NCI-H2107 (cell line): ENCODE results near the gene SLC1A6.
"Not testable (repeated sequence)": the region's sequence is repeated elsewhere in the genome, so short reads cannot be mapped to it uniquely, and the experiment has no call there.

Experiments
- DNase-seq: peaks from one replicate; lab custom pipeline; 2025; lab: John Stamatoyannopoulos, UW

The SLC1A6 gene

DNA sequence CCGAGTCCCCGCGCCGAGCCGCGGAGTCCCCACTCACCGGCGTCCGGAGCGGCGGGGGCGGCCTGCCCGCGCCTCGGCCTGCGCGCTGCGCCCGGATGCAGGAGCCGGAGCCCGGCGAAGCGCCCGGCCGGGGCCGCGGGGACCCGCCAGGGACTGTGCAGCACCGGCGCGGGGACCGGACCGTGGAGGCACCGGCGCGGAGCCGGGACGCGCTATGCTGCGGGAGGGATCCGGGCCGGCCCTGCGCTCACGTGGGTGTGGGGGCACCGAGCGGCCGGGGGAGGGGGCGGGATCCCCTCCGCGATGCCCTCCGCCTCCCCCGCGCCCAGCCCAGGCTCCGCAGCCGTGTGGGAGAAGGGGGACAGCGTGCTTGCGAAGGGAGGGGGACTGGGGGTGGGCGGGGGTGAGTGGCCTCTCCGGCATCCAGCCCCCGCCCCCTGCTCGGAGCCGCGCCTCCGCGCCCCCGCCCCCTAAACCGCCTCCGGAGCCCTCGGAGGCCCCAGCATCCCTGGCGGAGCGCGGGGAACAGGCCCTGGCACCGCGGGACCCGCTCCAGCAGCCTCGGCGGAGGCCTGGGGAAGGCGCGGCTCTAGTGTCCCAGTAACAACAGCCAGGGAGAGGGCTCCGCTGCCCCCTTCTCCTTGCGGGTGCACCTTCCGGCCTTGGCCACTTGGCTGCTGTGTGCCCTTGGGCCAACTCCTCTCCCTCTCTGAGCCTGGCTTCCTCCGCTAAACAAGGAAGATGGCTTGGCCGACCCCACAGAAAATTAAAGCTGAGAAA lies at the start of gene SLC1A6:
Gene SLC1A6 (minus strand): TSS at position 389 of the 780 bp plus-strand sequence. CDS start 6,954 bp downstream, outside the sequence.
- no peak for DNase-seq

DNA sequence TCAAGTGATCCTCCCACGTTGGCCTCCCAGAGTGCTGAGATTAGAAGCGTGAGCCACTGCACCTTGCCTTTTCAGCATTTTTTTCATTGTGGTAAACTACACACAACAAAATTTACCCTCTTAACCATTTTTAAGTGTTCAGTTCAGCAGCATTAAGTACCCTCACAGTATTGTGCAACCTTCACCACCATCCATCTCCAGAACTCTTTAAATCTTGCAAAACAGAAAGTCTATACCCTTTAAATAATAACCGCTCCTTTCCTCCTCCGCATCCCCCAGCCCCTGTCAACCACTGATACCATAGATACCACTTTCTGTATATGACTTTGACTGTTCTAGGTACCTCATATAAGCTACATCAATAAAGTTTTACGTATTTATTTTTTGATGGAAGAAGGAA lies 48.8 kb upstream of the SLC1A6 start:
- DNase-seq: no peak

DNA sequence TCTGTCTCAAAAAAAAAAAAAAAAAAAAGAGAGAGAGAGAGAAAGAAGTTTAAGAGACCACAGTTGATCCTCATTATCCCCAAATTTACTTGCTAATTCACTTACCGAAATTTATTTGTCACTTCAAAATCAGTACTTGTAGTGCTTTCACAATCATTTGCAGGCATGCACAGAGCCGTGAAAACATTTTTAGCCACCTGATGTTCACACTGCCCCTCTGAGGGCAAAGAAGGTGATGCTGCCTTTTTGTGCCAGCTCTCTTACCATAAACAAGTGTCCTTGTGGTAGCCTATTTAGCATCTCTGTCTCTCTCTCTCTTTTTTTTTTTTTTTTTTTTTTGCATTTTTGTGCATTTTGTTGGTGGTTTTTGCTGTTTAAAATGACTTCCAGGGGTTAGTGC lies 45.6 kb upstream of the SLC1A6 start:
- DNase-seq: no peak

DNA sequence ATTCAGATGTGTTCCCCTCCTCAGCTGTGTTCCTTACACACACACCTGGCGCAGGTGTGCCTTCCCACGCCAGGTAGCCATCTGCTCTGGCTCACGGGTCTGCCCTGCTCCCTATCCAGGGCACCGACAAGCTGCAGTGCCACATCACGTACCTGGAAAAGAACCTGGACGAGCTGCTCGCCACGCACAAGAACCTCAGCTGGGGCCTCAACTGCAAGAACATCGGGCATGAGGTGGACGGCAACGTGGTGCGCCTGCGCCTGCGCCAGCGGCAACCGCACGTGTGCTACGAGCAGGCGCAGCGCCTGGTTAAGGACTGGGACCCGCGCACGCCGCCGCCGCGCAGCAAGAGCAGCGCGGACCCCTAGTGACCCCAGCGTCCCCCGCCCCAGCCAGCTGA lies 43.1 kb upstream of the SLC1A6 start:
- no peak for DNase-seq

DNA sequence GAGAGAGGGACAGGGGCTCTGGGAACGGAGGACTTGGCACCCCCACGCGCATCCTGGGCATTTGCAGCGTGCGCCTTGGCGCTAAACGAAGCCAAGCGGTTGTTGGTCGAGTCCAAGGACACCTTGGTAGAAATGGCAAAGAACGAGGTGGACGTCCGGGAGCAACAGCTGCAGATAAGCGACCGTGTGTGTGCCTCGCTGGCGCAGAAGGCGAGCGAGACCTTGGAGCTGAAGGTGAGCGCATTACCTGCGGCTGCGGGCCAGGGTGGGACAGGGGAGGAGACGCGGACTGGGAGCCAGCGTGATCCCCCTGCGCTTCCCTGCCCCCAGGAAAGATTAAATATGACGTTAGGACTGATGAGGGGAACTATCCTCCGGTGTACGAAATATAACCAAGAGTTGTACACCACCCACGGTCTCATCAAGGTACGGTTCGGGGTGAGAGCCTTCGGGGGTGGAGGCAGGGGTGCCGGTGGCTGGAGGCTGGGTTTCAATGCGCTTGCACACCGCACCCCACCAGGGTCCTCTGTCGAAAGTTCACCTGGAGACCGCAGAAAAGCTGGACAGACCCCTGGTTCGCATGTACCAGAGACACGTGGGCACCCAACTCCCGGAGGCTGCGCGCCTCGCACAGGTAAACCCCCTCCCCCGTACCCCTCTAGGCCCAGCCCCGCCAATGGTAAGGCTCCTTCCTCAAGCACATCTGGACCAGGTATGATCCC lies 41.8 kb upstream of the SLC1A6 start:
- DNase-seq: no peak

DNA sequence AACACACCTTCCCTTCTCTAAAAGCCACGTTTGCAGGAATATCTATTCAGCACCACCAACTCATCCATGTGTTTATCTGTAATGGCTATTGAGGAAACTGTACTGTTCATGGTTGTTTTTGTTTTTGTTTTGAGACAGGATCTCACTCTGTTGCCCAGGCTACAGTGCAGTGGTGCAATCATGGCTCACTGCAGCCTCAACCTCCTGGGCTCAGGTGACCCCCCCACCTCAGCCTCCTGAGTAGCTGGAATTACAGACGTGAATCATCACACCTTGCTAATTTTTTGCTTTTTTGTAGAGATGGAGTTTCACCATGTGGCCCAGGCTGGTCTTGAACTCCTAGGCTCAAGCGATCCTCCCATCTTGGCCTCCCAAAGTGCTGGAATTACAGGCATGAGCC lies 39.2 kb upstream of the SLC1A6 start:
- not testable (repeated sequence) for DNase-seq

DNA sequence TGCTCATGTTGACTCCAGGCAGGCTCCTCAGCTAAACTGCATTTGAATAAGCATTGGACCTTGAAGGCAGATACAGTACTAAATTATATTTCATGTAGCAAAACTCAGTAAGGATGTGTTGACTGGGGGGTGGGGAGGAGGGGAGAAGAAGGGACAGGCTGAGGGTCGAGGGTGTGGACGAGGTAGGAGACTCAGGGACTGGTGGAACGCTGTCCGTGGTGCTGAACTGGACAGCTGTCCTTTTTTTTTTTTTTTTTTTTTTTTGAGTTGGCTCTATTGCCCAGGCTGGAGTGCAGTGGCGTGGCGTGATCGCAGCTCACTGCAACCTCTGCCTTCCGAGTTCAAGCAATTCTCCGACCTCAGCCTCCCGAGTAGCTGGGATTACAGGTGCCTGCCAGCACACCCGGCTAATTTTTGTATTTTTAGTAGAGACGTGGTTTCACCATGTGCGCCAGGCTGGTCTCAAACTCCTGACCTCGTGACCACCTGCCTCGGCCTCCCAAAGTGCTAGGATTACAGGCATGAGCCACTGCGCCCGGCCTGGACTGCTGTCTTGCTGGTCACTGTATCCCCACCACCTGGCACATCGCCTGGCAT lies 36.4 kb upstream of the SLC1A6 start:
- no peak for DNase-seq

DNA sequence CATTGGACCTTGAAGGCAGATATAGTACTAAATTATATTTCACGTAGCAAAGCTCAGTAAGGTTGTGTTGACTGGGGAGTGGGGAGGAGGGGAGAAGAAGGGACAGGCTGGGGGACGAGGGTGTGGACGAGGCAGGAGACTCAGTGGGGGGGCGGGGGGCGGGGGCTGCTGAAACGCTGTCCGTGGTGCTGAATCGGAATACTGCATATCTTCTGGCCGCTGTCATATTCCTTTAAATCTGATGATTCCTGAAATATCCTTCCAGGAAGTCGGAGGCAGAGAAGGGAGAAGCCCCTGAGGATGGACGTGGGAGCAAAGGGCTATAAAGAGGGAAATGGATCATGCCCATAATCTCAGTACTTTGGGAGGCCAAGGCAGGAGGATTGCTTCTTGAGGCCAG lies 34.9 kb upstream of the SLC1A6 start:
- DNase-seq: no peak

DNA sequence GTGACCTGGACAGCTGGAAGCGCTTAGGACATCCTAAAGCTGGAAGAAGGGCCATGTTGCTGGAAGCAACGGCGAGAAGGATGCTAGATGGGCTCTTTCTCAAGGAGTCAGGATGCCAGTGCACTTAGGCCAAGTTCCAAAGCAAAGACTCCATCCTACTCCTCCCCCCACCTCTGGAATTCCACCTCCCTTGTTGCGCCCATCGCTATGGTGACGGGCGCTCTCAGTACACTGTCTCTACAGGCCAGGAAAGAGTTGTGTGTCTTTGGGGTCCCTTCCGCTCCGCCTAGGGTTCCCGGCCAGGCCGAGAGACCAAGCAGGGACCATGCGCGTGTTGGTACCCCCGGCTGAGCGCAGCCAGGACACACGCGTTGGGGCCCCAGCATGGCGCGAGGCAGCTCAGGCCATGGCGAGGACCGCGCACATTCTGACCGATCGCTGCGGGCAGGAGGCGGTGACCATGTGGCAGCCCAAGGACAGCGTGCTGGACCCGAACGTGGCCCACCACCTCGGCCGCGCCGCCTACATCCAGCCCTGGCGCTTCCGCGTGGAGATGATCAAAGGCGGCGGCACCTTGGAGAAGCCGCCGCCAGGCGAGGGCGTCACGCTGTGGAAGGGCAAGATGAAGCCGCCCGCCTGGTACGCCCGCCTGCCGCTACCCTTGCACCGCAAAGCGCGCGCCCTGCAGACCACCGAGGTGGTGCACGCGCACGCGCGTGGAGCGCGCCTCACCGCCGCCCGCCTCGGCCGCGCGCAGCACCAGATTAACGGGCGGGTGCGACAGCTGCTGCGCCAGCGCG lies 31.0 kb upstream of the SLC1A6 start:
- DNase-seq: no peak

DNA sequence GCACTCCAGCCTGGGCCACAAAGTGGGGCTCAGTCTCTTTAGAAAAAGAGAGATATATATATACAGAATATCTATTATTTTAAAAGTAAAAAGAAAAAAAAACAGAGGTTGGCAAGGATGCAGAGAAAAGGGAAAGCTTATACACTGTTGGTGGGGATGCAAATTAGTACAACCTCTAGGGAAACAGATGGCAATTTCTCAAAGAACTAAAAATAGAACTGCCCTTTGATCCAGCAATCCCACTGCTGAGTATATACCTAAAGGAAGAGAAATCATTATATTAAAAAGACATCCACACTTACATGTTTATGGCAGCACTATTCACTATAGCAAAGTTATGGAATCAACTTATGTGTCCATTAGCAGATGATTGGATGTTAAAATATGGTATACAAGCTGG lies 28.6 kb upstream of the SLC1A6 start:
- DNase-seq: no peak

DNA sequence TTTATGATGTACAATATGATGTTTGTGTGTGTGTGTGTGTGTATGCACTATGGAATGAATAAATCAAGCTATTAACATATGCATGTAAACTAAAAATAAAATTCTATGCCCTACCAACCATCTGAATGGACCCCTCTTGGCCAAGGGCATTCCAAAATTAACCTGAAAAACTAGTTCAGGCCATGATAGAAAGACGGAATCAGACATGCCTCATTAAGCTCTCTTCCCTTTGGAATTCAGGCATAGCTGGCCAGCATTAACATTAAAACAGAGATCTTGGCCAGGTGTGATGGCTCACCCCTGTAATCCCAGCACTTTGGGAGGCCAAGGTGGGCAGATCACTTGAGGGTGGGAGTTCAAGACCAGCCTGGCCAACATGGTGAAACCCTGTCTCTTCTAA lies 18.3 kb upstream of the SLC1A6 start:
- no peak for DNase-seq

DNA sequence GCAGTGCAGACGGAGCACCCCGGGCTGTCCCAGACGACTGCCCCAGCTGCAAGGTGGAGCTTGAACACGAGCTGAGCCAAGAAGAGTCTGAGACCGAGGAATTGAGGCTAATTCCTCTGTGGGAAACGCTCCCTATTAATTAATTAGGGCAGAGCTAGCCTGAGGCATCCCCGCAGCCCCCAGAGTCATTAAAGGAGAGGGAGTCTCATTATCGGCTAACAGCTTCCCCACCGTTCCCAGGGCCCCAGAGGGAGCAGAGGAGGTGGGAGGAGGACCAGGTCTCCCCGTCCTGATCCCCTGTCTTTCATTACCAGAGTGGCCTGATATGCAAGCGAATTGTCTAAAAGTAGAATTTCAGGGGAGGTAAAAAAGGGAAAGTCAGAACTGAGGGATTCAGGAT lies 13.1 kb upstream of the SLC1A6 start:
- no peak for DNase-seq

DNA sequence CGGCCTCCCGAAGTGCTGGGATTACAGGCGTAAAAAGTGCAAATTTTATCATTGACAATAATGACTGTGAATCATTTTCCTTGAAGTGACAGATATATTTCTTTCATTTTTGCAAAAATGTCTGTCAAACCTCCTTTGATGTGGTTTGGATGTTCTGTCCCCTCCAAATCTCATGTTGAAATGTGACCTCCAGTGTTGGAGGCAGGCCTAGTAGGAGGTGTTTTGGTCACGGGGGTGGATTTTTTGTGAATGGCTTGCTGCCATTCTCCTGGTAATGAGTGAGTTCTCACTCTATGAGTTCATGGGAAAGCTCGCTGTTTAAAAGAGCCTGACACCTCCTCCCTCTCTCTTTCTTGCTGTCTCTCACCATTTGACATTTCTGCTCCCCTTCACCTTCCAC lies 5.5 kb upstream of the SLC1A6 start:
- no peak for DNase-seq

DNA sequence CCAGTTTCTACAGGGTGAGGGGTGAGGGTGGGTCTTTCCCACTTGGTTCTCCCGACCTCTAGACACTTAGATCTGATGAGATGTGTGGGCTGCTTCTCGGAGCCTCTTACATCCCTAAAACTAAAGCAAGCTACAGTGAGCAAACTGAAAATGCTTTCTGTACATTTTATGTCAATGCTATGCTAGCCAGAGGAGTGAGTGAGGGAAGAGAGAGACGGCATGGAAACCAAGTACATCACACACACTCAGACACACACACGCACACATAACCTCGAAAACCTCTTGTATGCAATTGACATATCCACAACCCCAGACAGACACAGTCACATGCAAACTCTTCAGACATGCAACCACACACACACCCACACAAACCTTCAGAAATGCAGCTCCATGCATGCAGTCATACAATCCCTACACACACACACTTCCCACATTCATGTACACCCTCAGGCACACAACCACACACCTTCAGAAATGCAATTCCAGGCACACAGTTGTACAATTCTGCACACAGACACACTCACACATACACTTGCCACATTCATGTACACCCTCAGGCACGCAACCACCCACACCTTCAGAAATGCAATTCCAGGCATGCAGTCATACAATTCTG lies 1.4 kb downstream of the SLC1A6 start:
- DNase-seq: no peak

DNA sequence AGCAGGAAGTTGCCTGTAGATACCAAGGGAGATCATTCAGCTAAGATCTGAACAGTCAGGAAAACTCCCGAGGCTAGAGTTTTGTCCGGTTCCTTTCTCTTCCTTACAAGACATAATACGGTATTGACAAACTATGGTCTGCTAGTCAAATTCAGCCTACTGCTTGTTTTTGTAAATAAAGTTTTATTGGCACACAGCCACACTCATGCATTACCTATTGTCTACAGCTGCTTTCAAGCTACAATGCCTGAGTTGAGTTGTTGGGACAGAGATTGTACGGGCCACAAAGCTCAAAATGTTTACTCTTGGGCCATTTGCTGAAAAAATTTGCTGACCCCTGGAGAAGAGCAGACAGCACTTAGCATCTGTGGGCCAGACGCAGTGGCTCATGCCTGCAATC lies 2.5 kb downstream of the SLC1A6 start:
- DNase-seq: no peak

DNA sequence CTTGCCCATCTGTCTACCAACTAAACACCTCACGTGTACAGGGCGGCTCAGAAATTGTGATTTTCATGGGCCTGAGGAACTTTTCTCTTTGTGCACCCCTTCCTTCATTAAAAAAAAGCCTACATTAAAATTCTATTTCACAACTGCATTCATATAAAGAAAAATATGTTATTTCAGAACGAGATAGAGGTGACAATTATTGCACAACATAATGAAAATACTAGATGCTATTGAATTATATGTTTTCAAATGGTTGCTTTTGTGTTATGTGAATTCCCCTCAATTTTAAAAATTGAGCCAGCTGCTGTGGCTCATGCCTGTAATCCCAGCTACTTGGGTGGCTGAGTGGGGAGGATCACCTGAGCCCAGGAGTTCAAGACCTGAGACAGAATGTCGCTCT lies 5.2 kb downstream of the SLC1A6 start:
- no peak for DNase-seq

DNA sequence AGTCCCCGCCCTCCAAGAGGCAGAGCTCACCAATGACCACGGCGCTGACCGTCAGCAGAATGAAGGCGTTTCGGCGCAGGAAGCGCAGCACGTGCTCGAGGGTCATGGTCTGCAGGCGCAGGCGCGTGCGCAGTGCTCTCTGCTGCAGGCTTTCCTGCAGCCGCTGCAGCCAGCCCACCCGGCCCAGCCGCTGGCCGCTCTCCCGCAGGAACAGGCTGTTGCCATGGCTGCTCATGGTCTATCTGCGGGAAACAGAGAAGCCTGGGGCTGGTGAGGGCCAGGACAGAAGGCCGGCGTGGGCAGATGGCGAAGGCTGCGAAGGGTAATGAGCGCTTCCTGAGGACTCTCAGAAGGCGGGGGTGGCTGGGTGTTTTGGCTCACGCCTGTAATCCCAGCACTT lies 7.0 kb downstream of the SLC1A6 start:
- DNase-seq: no peak

DNA sequence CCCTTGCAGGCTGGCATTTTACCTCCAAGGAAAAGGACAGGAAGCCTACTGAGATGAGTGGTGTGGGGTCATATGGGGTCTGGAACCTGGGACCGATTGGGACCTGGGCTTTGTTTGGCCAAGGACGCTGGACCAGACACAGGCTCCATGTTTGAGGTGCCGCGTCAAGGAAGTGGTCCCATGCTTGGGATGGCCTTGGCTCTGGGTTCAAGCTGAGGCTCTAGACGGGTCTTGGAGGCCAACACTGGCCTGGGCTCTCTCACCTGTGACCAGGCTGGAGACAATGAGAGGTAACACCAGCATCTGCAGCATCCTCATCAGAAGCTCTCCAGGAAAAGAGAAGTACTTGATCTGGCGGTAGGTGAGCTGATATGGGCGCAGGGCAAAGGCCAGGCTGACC lies 8.2 kb downstream of the SLC1A6 start:
- DNase-seq: no peak

DNA sequence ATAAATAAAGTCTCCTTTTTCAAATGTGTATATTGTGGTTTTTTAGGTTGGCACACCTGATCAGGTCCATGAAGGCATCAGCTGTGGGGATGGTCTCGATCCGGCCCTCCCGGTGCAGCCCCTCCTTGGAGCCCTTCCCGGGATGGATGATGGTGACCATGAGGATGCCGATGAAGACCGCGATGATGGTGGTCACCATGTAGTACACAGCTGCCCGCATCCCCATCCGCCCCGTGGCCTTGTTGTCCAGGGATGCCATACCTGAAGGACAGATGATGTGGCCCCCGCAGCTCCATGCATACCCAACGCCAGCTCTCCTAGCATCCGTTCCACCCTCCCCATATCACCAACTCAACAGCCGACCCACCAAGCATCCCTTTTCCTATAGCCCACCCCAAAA lies 11.4 kb downstream of the SLC1A6 start:
- no peak for DNase-seq

DNA sequence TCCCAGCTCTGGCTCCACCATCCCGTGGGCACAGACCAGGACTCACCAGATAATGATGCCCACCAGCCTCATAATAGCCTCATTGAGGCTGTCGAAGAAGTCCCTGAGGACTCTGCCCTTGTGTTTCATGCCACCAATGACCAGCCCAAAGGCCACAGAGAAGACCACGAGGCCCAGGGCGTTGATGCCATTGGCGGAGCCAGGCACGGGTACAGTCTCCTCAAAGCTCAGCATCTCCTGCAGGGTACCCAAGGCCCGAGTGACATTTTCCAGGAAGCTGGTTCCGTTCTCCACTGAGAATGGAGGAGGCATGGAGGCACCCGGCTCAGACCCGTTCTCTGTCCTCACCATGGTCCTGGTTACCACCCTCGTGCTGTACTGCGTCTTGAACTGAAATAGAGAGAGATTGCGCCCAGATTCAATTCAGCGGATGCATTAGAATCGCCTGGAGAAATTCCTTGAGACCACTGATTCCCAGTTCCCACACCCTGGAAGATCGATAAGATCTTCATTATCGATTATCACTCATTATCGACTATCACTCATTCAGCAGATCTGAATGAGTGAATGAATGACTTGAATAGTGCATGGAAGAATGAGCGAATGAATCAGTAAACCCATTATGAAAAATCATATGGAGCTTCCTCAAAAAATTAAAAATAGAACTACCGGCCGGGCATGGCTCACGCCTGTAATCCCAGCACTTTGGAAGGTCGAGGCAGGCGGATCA lies 17.5 kb downstream of the SLC1A6 start:
- DNase-seq: no peak

DNA sequence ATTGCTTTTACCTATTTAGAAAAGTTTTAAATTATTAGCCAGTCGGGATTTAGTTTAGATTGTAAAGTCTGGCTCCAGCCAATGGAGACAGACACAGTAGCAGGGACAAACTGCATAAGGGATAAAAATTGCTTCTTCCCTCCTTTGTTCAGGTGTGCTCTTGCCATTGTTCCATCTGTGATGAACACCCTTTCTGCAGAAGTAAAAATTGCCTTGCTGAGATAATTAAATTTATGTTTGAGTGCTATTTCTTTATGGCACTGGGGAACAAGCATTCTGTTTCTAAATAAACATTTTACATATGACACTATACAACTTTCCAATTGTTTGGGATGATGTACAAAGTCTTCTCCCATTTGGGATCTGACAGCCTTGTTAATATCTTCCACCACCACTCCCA lies 20.4 kb downstream of the SLC1A6 start:
- no peak for DNase-seq
